ENCODE measurements around the gene DDX10. TPM values are rescaled to one million over a fixed set of nuclear protein-coding genes. Genes with fewer than 3 reads are reported as not detected.

The DDX10 gene
- total RNA-seq, 2 experiments from 2014 or later = 20.5 to 23.2 TPM

- no peak for DNase-seq
- CTCF ChIA-PET = no interaction called here
- no peaks in the 10 kb centered on the region for H3K27me3 Mint-ChIP-seq
- no peak overlapping the region for H3K27ac Mint-ChIP-seq
- H3K36me3 Mint-ChIP-seq (ENCODE audit: low read depth) = no peaks in the 10 kb centered on the region
- no peaks in the 10 kb centered on the region for H3K4me1 Mint-ChIP-seq
- no peak overlapping the region for H3K4me3 Mint-ChIP-seq
- POLR2A ChIA-PET = no interaction called here
- no peaks in the 10 kb centered on the region for H3K9me3 Mint-ChIP-seq
Measured at GRCh38 chr11:108886005-108886659, 221.3 kb downstream of the DDX10 start.

- no peak for DNase-seq
- no peaks in the 10 kb centered on the region for H3K9me3 Mint-ChIP-seq
- no peak overlapping the region for H3K4me3 Mint-ChIP-seq
- POLR2A ChIA-PET = no interaction called here
- H3K36me3 Mint-ChIP-seq (ENCODE audit: low read depth) = no peaks in the 10 kb centered on the region
- CTCF ChIA-PET = no interaction called here
- H3K27ac Mint-ChIP-seq = no peak overlapping the region
- H3K4me1 Mint-ChIP-seq = no peaks in the 10 kb centered on the region
- no peaks in the 10 kb centered on the region for H3K27me3 Mint-ChIP-seq
Measured at GRCh38 chr11:108886660-108887009, 221.8 kb downstream of the DDX10 start.

DNA sequence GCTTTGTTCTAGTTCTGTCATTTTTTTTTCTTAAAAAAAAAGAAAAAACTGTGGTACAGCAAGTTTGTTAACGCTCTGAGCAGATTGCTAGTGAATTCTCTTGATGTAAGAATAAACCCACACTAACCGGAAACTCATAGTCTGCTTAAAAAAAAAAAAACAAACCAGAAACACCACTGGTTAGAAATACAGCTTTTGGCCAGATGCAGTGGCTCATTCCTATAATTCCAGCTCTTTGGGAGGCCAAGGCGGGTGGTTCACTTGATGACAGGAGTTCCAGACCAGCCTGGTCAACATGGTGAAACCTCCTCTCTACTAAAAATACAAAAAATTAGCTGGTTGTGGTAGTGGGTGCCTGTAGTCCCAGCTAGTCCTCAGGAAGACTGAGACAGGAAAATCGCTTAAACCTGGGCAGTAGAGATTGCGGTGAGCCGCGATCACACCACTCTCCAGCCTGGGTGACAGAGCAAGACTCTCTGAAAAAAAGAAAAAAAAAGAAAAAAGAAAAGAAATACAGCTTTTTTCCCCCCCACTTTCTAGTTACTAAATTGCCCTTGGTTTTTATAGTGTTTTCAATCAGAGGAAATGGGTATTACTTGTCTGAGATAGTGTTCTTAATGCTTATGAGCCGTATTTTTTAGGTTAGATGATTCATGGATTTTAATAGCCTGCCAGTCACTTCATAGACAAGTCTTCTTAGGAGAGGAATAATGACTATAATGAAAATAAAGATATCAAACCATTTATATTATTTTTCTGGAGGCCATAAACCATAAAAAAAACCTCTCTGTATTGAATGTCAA is 222.8 kb downstream of the DDX10 start:
- CTCF ChIA-PET = interaction anchor here (0.5 kb wide), 1 partner anchor 180 kb away, joined by 3 read pairs; no protein-coding TSS in a partner anchor

DNA sequence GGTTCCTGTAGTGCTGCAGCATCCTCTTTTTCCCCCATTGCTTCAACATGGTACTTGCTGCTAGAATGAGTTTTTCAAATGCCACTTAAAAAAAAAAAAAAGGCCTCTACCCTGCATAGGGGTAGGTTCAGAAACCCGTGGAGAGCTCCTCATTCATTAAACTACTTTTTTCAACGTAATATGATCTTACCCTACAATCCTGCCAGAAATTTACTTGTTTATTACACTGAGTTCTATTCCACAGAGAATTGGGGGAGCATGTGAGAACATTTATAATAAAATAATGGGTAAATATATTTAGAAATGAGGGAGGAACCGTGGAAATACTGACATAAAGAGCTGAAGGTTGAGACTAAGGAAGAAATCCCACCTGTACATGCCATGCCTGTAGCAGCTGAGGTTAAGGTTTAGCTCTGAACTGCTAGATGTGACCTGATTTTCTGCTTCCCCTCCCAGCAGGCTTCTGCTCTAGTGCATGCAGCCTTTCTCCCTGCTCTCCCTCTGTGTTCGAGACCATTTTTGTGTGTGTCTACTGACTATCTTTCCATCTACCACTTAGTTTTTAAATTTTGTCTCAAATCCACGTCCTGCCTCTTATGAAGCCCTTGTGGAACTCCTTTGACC is 225.7 kb downstream of the DDX10 start:
- CTCF ChIA-PET = no interaction called here

More for the DNA sequence above, 222.8 kb downstream of the DDX10 start:
- POLR2A ChIA-PET = no interaction called here
- DNase-seq = no peak
- H3K4me1 Mint-ChIP-seq = no peaks in the 10 kb centered on the region
- no peaks in the 10 kb centered on the region for H3K27me3 Mint-ChIP-seq
- no peak overlapping the region for H3K27ac Mint-ChIP-seq
- H3K4me3 Mint-ChIP-seq = no peak overlapping the region
- H3K9me3 Mint-ChIP-seq = no peaks in the 10 kb centered on the region
- H3K36me3 Mint-ChIP-seq (ENCODE audit: low read depth) = no peaks in the 10 kb centered on the region

DNA sequence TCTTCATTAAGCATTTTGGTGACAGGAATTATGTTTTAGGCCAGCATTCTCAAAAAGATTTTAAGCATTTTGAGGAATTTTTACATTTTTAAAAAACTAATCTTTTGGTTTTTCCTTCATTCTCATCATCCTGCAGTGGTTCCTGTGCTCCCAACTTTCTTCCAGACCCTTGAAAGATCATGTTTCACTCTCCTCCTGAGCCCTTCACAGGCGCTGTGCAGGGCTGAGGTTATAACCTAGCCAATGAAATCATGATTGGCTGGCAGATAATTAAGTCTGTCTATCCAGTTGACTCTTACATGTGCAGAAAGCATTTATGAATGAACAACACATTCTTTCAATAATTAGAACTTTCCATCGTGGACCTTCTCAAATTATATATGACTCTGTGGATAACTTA is 226.3 kb downstream of the DDX10 start:
- no peak for DNase-seq
- Mint-ChIP-seq H3K4me1 (peaks cover 5% of the 10 kb centered on the region), H3K4me3 (no peak overlapping the region), H3K36me3 (ENCODE audit: low read depth) (no peaks in the 10 kb centered on the region), H3K27ac (no peak overlapping the region), H3K9me3 (no peaks in the 10 kb centered on the region), H3K27me3 (no peaks in the 10 kb centered on the region)
- ChIA-PET CTCF (no interaction called here), POLR2A (no interaction called here)

More for the DNA sequence above, 225.7 kb downstream of the DDX10 start:
- no peaks in the 10 kb centered on the region for H3K27me3 Mint-ChIP-seq
- POLR2A ChIA-PET = no interaction called here
- no peaks in the 10 kb centered on the region for H3K36me3 Mint-ChIP-seq (ENCODE audit: low read depth)
- DNase-seq = no peak
- H3K4me3 Mint-ChIP-seq = no peak overlapping the region
- no peaks in the 10 kb centered on the region for H3K4me1 Mint-ChIP-seq
- H3K9me3 Mint-ChIP-seq = no peaks in the 10 kb centered on the region
- no peak overlapping the region for H3K27ac Mint-ChIP-seq

- Mint-ChIP-seq H3K9me3 (peaks cover 2% of the 10 kb centered on the region), H3K4me3 (no peak overlapping the region), H3K27me3 (no peaks in the 10 kb centered on the region), H3K4me1 (peaks cover 7% of the 10 kb centered on the region), H3K36me3 (ENCODE audit: low read depth) (peaks cover 2% of the 10 kb centered on the region), H3K27ac (no peak overlapping the region)
- POLR2A ChIA-PET = no interaction called here
- DNase-seq = no peak
- CTCF ChIA-PET = no interaction called here
Measured at GRCh38 chr11:108891909-108892511, 227.1 kb downstream of the DDX10 start.

GRCh38 chr11:108895579-108896480 is 231.0 kb downstream of the DDX10 start:
- no peak for DNase-seq
- H3K27me3 Mint-ChIP-seq = no peaks in the 10 kb centered on the region
- H3K36me3 Mint-ChIP-seq (ENCODE audit: low read depth) = peaks cover 10% of the 10 kb centered on the region
- H3K4me1 Mint-ChIP-seq = peaks cover 7% of the 10 kb centered on the region
- no peak overlapping the region for H3K27ac Mint-ChIP-seq
- no peak overlapping the region for H3K4me3 Mint-ChIP-seq
- H3K9me3 Mint-ChIP-seq = peaks cover 18% of the 10 kb centered on the region
- ChIA-PET CTCF (no interaction called here), POLR2A (no interaction called here)

- CTCF ChIA-PET = no interaction called here
- Mint-ChIP-seq H3K27me3 (no peaks in the 10 kb centered on the region), H3K36me3 (ENCODE audit: low read depth) (peaks cover 10% of the 10 kb centered on the region), H3K27ac (no peak overlapping the region), H3K9me3 (peaks cover 18% of the 10 kb centered on the region), H3K4me1 (peaks cover 7% of the 10 kb centered on the region), H3K4me3 (no peak overlapping the region)
- no peak for DNase-seq
- POLR2A ChIA-PET = no interaction called here
Measured at GRCh38 chr11:108897071-108897481, 232.2 kb downstream of the DDX10 start.

DNA sequence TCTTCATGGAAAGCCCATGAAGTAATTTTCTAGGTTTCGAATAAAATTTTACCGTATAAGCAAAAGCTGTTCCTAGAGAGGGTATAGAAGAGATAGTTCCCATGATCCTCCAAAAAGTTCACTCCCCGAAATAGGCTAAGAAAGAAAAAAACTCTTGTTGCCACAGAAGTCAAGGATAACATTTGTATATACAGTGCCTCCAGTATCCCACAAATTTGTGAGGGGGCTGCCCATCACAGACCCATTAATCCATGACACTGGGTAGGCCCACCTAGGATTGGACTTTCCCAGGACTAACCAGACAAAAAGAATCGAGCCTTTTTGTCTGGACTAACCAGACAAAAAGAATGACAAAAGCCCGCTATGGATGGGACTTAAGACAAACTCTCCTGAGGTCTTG is 233.0 kb downstream of the DDX10 start:
- Mint-ChIP-seq H3K36me3 (ENCODE audit: low read depth) (peaks cover 10% of the 10 kb centered on the region), H3K9me3 (peaks cover 18% of the 10 kb centered on the region), H3K4me3 (no peak overlapping the region), H3K27ac (no peak overlapping the region), H3K27me3 (no peaks in the 10 kb centered on the region), H3K4me1 (peaks cover 7% of the 10 kb centered on the region)
- CTCF ChIA-PET = no interaction called here
- POLR2A ChIA-PET = no interaction called here
- no peak for DNase-seq

DNA sequence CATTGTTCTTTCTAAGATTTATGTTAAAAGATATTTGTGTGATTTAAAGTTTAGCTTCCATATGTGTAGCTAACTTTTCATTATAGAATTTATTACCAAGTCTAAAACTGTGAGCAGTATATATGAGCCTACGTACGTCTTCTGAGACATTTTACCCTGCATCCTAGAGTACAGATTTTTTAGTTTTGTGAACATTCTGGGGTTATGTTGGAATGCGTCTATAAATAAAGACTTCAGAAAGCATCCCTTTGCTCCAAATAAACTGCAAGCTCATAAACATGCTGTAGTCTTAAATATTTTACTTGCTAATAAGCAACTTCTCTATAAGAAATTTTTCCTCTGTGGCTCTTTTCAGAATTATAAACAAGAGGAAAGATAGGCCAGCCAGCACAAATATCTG is 236.5 kb downstream of the DDX10 start:
- H3K9me3 Mint-ChIP-seq = peaks cover 18% of the 10 kb centered on the region
- no peaks in the 10 kb centered on the region for H3K27me3 Mint-ChIP-seq
- no peak for DNase-seq
- H3K27ac Mint-ChIP-seq = no peak overlapping the region
- peaks cover 8% of the 10 kb centered on the region for H3K36me3 Mint-ChIP-seq (ENCODE audit: low read depth)
- POLR2A ChIA-PET = no interaction called here
- H3K4me3 Mint-ChIP-seq = no peak overlapping the region
- H3K4me1 Mint-ChIP-seq = no peaks in the 10 kb centered on the region
- CTCF ChIA-PET = no interaction called here

GRCh38 chr11:108902027-108902469 is 237.2 kb downstream of the DDX10 start:
- POLR2A ChIA-PET = no interaction called here
- Mint-ChIP-seq H3K27me3 (no peaks in the 10 kb centered on the region), H3K4me1 (no peaks in the 10 kb centered on the region), H3K27ac (no peak overlapping the region), H3K4me3 (no peak overlapping the region), H3K9me3 (peaks cover 16% of the 10 kb centered on the region), H3K36me3 (ENCODE audit: low read depth) (peaks cover 8% of the 10 kb centered on the region)
- CTCF ChIA-PET = no interaction called here
- DNase-seq = no peak

DNA sequence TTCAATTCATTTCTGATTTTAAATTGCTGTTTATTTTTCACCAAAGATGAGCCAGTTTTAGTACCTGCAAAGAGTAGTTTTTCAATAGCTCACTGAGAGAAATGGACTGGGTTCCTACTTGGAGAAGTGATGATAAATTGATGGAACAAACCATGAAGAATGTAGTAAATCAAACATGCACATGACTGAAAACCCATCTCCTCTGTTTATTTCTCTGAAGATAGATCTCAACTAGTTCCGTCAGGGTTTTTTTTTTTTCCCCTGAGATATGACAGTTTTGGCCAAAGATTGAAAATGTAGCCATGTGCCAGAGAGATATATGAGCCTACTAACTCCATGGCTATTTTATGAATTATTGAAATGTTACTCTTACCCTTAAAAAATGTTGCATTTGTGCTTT is 239.6 kb downstream of the DDX10 start:
- Mint-ChIP-seq H3K9me3 (no peaks in the 10 kb centered on the region), H3K4me1 (no peaks in the 10 kb centered on the region), H3K27ac (no peak overlapping the region), H3K36me3 (ENCODE audit: low read depth) (peaks cover 2% of the 10 kb centered on the region), H3K27me3 (no peaks in the 10 kb centered on the region), H3K4me3 (no peak overlapping the region)
- CTCF ChIA-PET = no interaction called here
- POLR2A ChIA-PET = no interaction called here
- DNase-seq = no peak

- H3K4me1 Mint-ChIP-seq = no peaks in the 10 kb centered on the region
- ChIA-PET POLR2A (no interaction called here), CTCF (no interaction called here)
- H3K4me3 Mint-ChIP-seq = no peak overlapping the region
- H3K27me3 Mint-ChIP-seq = no peaks in the 10 kb centered on the region
- H3K27ac Mint-ChIP-seq = no peak overlapping the region
- H3K36me3 Mint-ChIP-seq (ENCODE audit: low read depth) = no peaks in the 10 kb centered on the region
- no peaks in the 10 kb centered on the region for H3K9me3 Mint-ChIP-seq
- DNase-seq = no peak
Measured at GRCh38 chr11:108906329-108906728, 241.5 kb downstream of the DDX10 start.

Data from activated CD4-positive, alpha-beta memory T cell treated with anti-CD3 and anti-CD28 coated beads, Interleukin-2, amount 10 ng/mL, durations not matched to agents 7 days and 5 days (primary cell).